Stimulated activated naive CD8-positive, alpha-beta T cell treated with anti-CD3 and anti-CD28 coated beads, Interleukin-15, Interleukin-2, amounts not matched to agents 100 ng/mL and 50 ng/mL, for 24 hours (primary cell): ENCODE measurements around the gene PPP1R36.
"Not testable (repeated sequence)": the region's sequence is repeated elsewhere in the genome, so short reads cannot be mapped to it uniquely, and the experiment has no call there.

Experiments
- H3K27ac Mint-ChIP-seq: one replicate; pipeline ENCODE4 v1.8.0; 2021; ENCODE audit warnings: mild to moderate bottlenecking, mixed read lengths
- H3K27me3 Mint-ChIP-seq: one replicate; pipeline ENCODE4 v1.8.0; 2021; ENCODE audit warnings: mixed read lengths
- H3K36me3 Mint-ChIP-seq: one replicate; pipeline ENCODE4 v1.8.0; 2021; ENCODE audit warnings: low read depth, mixed read lengths
- H3K4me1 Mint-ChIP-seq: one replicate; pipeline ENCODE4 v1.8.0; 2021; ENCODE audit warnings: low read depth, mixed read lengths
- H3K4me3 Mint-ChIP-seq: one replicate; pipeline ENCODE4 v1.8.0; 2021; ENCODE audit warnings: mild to moderate bottlenecking, mixed read lengths
- H3K9me3 Mint-ChIP-seq: one replicate; pipeline ENCODE4 v1.8.0; 2021; ENCODE audit warnings: mixed read lengths

PPP1R36 gene

GRCh38 chr14:64569646-64570045 is 19.9 kb downstream of the PPP1R36 start:
- H3K27ac Mint-ChIP-seq, H3K27me3 Mint-ChIP-seq, H3K9me3 Mint-ChIP-seq, H3K36me3 Mint-ChIP-seq, H3K4me1 Mint-ChIP-seq, H3K4me3 Mint-ChIP-seq: not testable (repeated sequence)

GRCh38 chr14:64572386-64573104 is 22.8 kb downstream of the PPP1R36 start:
- no peak overlapping the region for H3K4me3 Mint-ChIP-seq
- H3K4me1 Mint-ChIP-seq = no peaks in the 10 kb centered on the region
- no peaks in the 10 kb centered on the region for H3K9me3 Mint-ChIP-seq
- no peak overlapping the region for H3K27ac Mint-ChIP-seq
- no peaks in the 10 kb centered on the region for H3K27me3 Mint-ChIP-seq
- no peaks in the 10 kb centered on the region for H3K36me3 Mint-ChIP-seq

GRCh38 chr14:64573109-64573508 is 23.3 kb downstream of the PPP1R36 start:
- Mint-ChIP-seq H3K4me1 (no peaks in the 10 kb centered on the region), H3K27ac (no peak overlapping the region), H3K4me3 (no peak overlapping the region), H3K27me3 (no peaks in the 10 kb centered on the region), H3K9me3 (no peaks in the 10 kb centered on the region), H3K36me3 (no peaks in the 10 kb centered on the region)

GRCh38 chr14:64574371-64575107 is 24.8 kb downstream of the PPP1R36 start:
- Mint-ChIP-seq H3K27me3 (no peaks in the 10 kb centered on the region), H3K4me1 (no peaks in the 10 kb centered on the region), H3K27ac (no peak overlapping the region), H3K9me3 (no peaks in the 10 kb centered on the region), H3K4me3 (no peak overlapping the region), H3K36me3 (no peaks in the 10 kb centered on the region)

GRCh38 chr14:64577211-64577610 is 27.4 kb downstream of the PPP1R36 start:
- Mint-ChIP-seq H3K9me3 (no peaks in the 10 kb centered on the region), H3K27ac (no peak overlapping the region), H3K4me1 (no peaks in the 10 kb centered on the region), H3K27me3 (no peaks in the 10 kb centered on the region), H3K36me3 (no peaks in the 10 kb centered on the region), H3K4me3 (no peak overlapping the region)

- no peak overlapping the region for H3K4me3 Mint-ChIP-seq
- H3K27me3 Mint-ChIP-seq = no peaks in the 10 kb centered on the region
- no peaks in the 10 kb centered on the region for H3K9me3 Mint-ChIP-seq
- H3K4me1 Mint-ChIP-seq = no peaks in the 10 kb centered on the region
- no peak overlapping the region for H3K27ac Mint-ChIP-seq
- no peaks in the 10 kb centered on the region for H3K36me3 Mint-ChIP-seq
These were observed 30.7 kb downstream of the PPP1R36 start for GRCh38 chr14:64580467-64580866.

- H3K4me1 Mint-ChIP-seq = no peaks in the 10 kb centered on the region
- no peaks in the 10 kb centered on the region for H3K27me3 Mint-ChIP-seq
- no peaks in the 10 kb centered on the region for H3K9me3 Mint-ChIP-seq
- no peaks in the 10 kb centered on the region for H3K36me3 Mint-ChIP-seq
- no peak overlapping the region for H3K4me3 Mint-ChIP-seq
- H3K27ac Mint-ChIP-seq = no peak overlapping the region
These were observed 31.6 kb downstream of the PPP1R36 start for GRCh38 chr14:64581363-64581762.

GRCh38 chr14:64581817-64582216 is 32.1 kb downstream of the PPP1R36 start:
- no peaks in the 10 kb centered on the region for H3K9me3 Mint-ChIP-seq
- no peaks in the 10 kb centered on the region for H3K36me3 Mint-ChIP-seq
- H3K4me1 Mint-ChIP-seq = no peaks in the 10 kb centered on the region
- no peaks in the 10 kb centered on the region for H3K27me3 Mint-ChIP-seq
- H3K27ac Mint-ChIP-seq = no peak overlapping the region
- no peak overlapping the region for H3K4me3 Mint-ChIP-seq

GRCh38 chr14:64584190-64584589 is 34.4 kb downstream of the PPP1R36 start:
- Mint-ChIP-seq H3K4me1 (no peaks in the 10 kb centered on the region), H3K27ac (no peak overlapping the region), H3K36me3 (no peaks in the 10 kb centered on the region), H3K27me3 (no peaks in the 10 kb centered on the region), H3K4me3 (no peak overlapping the region), H3K9me3 (no peaks in the 10 kb centered on the region)

- Mint-ChIP-seq H3K27ac (no peak overlapping the region), H3K36me3 (no peaks in the 10 kb centered on the region), H3K27me3 (no peaks in the 10 kb centered on the region)
These were observed 42.0 kb downstream of the PPP1R36 start for GRCh38 chr14:64591809-64592208.

GRCh38 chr14:64594438-64594837 is 44.7 kb downstream of the PPP1R36 start:
- Mint-ChIP-seq H3K36me3 (no peaks in the 10 kb centered on the region), H3K27ac (no peak overlapping the region), H3K9me3 (no peaks in the 10 kb centered on the region), H3K27me3 (peaks cover 3% of the 10 kb centered on the region), H3K4me3 (no peak overlapping the region), H3K4me1 (no peaks in the 10 kb centered on the region)

More at GRCh38 chr14:64591809-64592208, 42.0 kb downstream of the PPP1R36 start:
- Mint-ChIP-seq H3K9me3 (no peaks in the 10 kb centered on the region), H3K4me1 (no peaks in the 10 kb centered on the region), H3K4me3 (no peak overlapping the region)

GRCh38 chr14:64598404-64598803 is 48.6 kb downstream of the PPP1R36 start:
- Mint-ChIP-seq H3K36me3 (no peaks in the 10 kb centered on the region), H3K27me3 (peaks cover 22% of the 10 kb centered on the region)

GRCh38 chr14:64601571-64601970 is 51.8 kb downstream of the PPP1R36 start:
- Mint-ChIP-seq H3K36me3 (no peaks in the 10 kb centered on the region), H3K27ac (no peak overlapping the region), H3K4me3 (no peak overlapping the region), H3K4me1 (no peaks in the 10 kb centered on the region), H3K9me3 (no peaks in the 10 kb centered on the region), H3K27me3 (peaks cover 33% of the 10 kb centered on the region)

More at GRCh38 chr14:64598404-64598803, 48.6 kb downstream of the PPP1R36 start:
- no peaks in the 10 kb centered on the region for H3K9me3 Mint-ChIP-seq
- no peak overlapping the region for H3K4me3 Mint-ChIP-seq
- no peaks in the 10 kb centered on the region for H3K4me1 Mint-ChIP-seq
- H3K27ac Mint-ChIP-seq = no peak overlapping the region

GRCh38 chr14:64602826-64603225 is 53.1 kb downstream of the PPP1R36 start:
- Mint-ChIP-seq H3K27ac (no peak overlapping the region), H3K4me1 (no peaks in the 10 kb centered on the region), H3K9me3 (no peaks in the 10 kb centered on the region), H3K27me3 (peaks cover 33% of the 10 kb centered on the region), H3K4me3 (no peak overlapping the region), H3K36me3 (no peaks in the 10 kb centered on the region)

GRCh38 chr14:64604001-64604400 is 54.2 kb downstream of the PPP1R36 start:
- Mint-ChIP-seq H3K9me3 (no peaks in the 10 kb centered on the region), H3K27me3 (peaks cover 30% of the 10 kb centered on the region), H3K4me3 (no peak overlapping the region), H3K36me3 (no peaks in the 10 kb centered on the region), H3K4me1 (no peaks in the 10 kb centered on the region), H3K27ac (no peak overlapping the region)
